GM21717 (cell line): ENCODE results near the gene COL8A1.

ENCODE experiments used
- ATAC-seq: cut with Tn5 transposase; IDR thresholded peaks from one replicate; pipeline ENCODE4 v1.9.1; 2021; ENCODE audit warnings: mild to moderate bottlenecking, moderate library complexity; ENCODE audit not compliant: unreplicated experiment

The COL8A1 gene

DNA sequence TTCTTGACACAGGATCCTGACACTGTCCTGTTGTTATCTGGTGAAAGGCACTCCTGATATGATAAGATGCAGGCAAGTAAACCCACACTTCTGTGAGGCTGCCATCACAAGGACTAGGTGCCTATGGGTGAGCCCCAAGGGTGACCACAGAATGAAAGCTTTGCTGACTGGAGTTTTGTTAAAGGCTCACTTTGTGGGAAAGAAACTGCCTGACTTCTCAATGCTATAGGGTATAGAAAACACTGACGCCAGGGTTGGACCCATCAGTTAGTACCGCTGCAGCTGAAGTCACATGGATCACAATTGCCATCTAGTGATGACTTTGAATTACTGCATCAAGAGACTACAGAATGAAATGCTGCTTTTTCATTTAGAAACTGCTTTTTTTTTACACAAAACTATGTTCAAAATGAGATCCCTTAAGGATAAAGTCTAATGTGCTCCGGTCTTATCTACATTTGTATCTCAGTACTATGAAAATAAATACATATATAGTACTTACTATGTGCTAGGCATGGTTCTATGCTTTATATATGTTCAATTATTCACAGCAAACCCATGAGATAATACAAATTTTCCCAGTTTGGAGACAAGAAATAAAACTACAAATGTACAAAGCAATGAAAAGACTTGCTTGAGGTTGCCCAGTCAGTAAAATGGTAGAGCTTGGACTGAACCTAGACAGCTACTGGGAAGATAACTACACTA lies 115.0 kb downstream of the COL8A1 start:
- ATAC-seq, result peak; percentile 76

DNA sequence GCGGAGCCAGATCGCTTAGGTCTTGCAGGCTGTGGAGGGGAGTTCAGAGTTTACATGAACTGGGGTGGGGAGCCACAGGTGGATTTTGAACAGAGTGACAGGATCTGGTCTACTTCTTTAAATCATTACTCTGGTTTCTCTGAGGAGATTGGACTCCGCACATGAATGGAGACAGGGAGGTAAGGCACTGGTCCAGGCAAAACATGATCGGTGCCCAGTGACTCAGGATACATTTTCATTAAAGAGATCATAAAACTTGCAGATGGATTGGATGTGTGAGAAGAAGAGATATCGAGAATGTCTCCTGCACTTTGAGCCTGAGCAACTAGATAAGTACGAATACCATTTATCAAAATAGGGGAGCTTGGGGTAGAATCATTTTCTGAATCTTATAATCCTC lies 117.4 kb downstream of the COL8A1 start:
- no peak for ATAC-seq

DNA sequence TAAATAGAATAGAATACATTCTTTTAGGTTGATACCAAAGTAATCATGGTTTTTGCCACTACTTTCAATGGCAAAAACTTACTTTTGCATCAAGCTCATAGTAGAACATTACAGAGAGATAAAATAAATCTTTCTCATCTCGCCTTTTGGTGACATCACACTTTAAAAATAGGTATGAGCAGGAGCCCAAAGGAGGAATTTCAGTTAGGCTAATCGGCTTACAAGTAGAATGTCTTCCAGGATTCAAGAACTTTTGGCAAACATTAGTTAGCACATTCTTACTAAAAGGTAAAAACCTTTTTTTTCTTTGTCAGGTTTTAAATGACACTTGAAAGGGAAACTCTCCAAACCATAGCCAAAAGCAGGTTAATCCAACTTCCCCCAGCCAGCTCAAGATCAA lies 119.6 kb downstream of the COL8A1 start:
- no peak for ATAC-seq

DNA sequence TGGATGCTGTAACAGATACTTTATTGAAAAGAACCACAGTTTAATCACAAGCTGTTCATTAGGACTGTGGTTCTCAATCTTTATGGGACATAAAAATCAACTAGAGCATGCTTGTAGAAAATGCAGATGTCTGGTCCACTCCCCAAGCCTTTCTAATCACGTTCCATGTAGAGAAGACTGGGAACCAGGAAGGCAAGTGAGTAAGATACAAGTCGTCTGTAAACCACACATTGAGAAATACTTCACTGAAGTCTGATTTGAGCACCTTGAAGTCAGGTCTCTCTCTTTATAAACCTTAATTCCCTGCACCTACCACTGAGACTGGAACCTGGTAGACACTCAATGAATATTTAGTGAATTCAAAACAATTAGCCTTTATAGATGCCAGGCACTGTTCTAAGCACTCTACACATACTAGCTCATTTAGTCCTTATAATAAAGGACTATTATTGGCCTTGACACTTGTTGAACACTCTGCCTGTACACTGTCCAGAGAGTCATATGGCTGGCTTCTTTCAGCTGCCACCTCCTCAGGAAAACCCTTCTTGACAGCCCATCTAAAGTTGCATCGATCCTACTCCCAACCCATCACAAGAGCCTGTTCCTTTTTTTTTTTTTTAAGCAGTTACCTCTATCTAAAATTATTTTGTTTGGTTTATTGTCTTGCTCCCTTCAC lies 120.2 kb downstream of the COL8A1 start:
- ATAC-seq, result no peak

DNA sequence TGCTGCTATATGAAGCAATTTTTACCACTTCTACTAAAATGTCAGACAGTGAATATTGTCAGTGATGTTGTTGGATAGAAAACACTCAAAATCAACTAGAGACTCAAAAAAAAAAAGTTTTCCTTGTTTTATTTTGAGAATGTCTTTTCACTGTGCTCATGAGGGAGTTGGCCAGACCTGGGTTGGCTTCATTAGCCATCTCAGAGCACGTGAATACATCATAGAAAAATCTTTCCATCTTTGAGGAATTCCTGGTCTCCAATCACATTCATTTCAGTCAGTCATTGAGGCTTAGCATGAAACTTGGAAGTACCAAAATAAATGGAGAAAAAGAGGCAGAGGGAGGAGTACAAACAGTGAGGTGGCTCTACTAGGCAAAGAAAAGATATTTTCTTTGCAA lies 121.6 kb downstream of the COL8A1 start:
- ATAC-seq, result no peak

DNA sequence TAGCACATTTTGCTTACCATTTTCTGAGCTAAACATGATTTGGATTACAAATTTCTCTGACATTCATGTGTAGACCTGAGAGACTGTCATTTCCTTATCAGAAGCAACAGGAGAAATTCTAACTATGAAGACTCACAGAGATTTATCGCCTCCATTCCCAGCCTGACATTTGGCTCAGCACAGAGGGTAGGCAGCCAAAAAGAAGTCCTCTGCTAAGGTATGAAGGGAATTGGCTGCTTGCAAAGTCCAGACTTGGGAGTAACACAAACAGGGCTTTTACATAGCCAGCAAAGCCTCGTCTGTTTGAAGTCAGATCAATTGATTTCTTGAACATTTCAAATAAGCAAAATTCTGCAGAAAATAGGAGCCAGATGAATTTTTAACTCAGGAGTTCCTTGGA lies 122.2 kb downstream of the COL8A1 start:
- no peak for ATAC-seq

DNA sequence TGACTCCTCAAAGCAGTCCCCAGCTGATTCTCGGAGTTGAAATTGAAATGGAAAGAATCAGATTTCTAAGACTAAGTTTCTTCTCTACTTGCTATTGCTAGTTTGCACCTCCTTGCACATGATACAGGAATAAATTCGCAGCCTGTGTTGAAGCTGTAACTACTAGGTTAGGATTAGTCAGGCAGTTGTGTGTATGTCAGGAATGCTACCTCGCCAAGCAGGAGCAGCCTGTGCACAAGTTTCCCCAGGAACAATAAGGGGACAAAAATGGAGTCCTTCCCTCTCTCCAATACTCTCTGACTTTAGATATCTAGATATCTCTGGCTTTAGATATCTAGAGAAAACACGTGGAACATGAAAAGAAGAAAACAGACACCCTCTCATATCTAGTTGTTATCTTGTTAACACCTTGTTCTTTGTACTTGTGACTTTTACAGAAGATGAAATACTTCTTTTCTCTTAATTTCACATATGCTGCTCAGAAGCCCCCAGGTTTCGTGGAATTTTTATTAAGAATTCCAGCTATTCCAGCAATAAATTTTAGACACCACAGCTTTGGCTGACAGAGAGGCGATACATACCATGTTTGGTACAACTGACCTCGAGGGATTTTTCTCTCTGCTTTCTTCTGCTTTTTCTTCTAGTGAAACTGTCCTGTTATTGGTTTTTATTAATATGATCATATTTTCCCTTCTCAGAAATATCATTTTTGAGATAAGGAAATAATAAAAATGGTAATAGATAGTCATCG lies 123.2 kb downstream of the COL8A1 start:
- no peak for ATAC-seq

DNA sequence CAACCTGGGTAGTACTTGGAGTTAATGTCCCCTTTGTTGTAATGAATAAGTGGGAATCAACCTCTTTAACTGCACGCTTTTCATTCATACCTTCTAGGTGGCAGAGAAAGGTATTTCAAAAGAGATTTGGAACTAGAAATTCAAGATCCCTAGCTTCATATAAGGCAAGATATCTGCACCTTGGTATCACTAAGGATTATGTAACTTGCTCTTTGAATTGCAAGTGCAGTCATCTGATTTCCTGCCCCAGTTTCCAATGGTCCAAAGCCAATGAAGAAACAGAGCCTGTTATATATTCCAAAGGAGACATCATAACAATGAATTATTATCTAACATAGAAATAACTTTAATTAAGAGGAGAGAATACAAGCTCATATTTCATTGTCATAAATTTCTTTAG lies 124.5 kb downstream of the COL8A1 start:
- ATAC-seq, result no peak

DNA sequence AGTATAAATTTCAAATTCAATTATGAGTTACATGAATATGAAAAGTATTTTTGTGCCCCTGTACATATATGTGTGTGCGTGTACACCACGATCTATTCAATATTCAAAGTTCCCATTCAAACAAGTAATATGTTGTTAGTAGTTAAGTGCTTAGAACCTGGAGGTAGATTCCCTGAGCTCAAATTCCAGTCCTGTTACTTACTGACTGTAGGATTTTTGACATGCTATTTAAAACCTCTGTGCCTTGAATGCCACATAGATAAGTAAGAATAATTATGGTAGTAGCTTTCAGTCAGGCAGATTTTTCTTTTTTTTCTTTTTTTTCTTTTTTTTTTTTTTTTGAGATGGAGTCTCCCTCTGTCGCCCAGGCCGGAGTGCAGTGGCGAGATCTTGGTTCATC lies 126.0 kb downstream of the COL8A1 start:
- ATAC-seq, result no peak

DNA sequence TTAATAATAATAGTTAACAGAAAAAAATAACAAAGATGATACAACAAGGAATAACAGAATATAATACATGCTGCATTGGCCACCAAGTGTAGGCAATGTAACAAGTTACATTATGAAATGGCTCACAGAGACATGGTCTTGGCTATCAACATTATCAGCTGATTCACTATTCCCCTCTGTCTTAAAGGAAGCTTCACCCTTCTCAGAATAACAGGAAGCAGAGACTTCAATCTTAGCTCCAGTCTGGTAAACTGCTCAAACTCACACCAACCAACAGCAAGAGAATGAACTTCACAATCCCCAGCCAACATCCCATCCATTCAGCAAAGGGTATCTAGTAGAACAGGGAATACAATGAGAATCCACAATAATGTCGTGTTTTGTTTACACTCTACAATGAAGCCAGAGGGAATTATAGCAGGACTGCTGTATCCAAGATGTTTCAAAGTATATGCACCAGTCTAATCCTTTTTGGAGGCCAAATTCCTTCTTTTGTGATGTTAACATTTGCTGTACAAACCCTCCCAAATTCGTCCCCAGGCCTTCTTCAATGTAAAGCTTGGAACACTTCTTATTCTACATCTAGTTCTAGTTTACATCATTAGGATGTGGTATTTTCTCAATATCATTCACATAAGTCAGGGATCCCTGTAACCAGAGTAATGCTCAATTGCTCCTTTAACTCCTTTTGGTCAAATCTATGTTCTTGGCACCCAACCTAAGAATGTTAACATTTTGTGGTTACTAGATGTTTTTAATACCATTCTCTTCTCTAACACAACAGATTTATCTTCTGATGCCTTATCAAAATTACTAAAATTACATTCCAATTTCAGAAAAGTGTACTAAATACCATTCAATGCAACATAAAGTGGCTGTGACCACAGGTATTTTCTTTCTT lies 126.9 kb downstream of the COL8A1 start:
- no peak for ATAC-seq

DNA sequence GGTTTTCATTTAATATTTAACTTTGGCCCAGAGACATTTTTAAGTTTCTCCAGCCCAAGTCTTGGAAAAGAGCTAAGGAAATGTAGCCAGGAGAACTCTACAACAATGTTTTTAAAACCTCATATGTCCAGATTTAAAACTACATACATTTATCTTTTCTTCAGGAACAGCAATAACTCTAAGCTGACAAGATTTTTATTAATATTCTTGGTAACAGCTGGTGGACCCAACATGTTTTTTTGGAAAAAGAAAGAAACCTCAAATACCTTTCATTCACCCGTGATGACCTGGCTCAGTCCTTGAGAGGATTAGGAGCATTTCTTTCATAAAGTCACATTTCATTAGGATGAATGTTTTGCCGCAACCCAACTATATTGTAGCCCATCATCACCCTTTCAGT lies 128.9 kb downstream of the COL8A1 start:
- no peak for ATAC-seq

DNA sequence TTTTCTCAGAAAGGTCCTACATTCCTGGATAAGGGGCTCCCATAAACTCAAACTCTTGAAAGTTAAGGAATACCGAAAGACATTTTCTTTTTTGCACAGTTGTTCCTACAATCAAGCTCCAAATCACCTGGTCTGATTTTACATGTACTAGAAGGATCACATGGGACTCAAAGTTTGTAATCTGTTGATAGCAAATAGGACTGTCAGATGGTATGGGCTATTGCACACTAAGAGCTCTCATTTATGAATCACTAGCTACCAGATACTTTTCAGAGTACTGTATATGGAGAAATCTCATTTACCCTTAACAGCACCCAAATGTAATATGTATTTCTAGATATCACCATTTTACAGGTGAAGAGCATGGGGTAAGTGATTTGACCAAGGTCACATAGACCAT lies 129.7 kb downstream of the COL8A1 start:
- no peak for ATAC-seq

DNA sequence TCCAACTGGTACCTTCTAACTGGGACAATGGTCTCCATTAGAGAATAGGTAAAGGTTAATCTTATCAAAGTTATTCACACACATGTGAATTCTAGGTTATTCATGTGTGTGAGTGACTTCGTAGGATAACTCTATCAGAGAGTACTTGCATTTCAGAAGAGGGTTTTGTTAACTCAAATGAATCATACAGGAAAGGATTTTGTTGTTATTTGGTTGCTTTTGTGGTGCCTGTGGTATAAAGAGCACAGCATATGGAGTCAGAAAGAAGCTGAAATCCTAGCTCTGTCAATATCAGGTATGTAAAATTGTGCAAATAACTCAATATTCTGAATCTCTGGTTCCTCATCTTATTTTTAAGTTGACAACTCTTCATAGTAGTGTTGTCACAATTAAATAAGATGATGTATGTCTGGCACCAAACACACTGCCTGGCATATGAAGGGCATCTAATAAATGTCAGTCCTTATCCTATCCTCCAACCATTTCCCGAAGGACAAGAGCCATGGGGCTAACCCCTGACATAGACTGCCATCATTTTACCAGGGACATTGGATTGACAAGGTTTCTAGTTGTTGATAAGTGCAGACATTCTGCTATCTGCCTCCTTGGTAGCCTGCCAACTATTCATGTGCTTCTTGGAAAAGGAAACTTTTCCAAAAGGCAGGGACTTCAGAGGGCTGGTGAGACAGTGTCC lies 130.6 kb downstream of the COL8A1 start:
- ATAC-seq, result no peak

DNA sequence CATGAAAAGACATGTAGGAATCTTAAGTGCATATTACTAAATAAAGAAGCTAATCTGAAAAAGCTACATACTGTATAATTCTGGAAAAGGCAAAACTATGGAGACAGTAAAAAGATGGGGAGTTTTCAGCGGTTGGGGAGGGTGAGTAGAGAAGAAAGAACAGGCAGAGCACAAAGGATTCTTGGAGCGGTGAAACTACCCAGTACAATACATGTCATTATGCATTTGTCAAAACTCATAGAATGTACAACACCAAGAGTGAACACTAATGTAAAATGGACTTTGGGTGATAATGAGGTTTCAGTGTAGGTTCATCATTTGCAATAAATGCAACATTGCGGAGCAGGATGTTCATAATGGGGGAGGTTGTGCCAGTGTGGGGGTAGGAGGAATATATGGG lies 133.8 kb downstream of the COL8A1 start:
- no peak for ATAC-seq

DNA sequence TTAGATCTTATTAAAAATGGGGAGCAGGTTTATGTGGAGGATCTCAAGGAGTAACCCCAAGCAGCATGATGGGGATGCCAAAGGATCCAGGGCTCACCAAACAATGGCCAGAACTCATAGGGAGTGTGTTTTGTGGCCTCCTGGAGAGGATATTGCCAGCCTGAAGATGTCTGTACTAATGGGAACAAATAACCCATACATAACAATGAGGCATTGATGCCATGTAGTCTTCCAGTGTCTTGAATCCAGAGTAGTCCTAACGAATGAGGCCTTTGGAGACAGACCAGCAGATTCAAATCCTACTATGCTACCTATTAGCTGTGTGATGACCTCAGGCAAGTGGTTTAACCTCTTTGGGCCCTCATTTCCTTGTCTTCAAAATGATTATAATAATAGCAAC lies 134.3 kb downstream of the COL8A1 start:
- no peak for ATAC-seq

DNA sequence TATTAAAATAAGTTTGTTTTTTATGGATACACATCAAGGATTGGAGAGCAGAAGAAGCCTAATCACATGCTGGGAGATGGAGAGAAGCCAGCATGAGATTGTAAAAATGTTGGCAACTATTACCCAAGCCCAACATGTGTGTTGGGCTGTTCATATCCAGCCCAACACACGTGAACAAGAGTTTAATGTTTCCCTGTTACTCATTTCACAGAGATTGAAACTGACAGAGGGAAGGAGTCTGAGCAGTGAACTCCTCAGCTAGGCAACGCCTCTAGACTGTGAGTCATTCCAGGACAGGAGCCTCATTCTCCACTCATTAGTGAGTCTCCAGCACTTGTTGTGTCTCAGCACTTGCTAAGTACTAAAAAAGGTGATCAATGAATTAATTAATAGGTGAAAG lies 136.1 kb downstream of the COL8A1 start:
- peak; percentile 97 for ATAC-seq

DNA sequence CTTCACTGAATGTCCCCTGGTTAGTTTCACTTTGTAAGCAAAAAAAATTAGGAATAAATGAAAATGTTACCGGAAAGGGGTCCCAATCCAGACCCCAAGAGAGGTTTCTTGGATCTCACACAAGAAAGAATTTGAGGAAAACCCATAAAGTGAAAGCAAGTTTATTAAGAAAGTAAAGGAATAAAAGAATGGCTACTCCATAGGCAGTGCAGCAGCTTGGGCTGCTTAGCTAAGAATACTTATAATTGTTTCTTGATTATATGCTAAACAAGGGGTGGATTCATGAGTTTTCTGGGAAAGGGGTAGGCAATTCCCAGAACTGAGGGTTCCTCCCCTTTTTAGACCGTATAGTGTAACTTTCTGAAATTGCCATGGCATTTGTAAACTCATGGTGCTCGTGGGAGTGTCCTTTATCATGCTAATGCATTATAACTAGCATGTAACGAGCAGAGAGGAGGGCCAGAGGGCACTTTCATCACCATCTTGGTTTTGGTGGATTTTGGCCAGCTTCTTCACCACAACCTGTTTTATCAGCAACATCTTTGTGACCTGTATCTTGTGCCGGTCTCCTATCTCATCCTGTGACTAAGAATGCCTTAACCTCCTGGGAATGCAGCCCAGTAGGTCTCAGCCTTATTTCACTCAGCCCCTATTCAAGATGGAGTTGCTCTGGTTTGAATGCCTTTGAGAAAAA lies 138.3 kb downstream of the COL8A1 start:
- ATAC-seq, result no peak

DNA sequence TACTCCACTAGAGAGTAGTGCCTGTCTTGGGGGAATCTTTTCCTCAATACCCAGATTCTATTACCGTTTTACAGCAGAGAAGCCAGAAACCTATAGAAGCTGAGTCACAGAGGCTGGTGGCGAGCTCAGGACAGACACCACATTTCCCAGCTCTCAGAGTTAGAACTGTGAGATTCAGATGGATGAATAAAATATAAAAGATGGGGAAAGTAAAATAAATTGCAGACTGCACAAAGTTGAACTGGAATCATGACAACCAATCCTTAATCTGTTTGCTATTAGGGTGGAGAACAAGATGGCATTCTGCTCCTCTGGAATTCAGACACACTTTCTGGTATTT lies 138.8 kb downstream of the COL8A1 start:
- ATAC-seq, result no peak

DNA sequence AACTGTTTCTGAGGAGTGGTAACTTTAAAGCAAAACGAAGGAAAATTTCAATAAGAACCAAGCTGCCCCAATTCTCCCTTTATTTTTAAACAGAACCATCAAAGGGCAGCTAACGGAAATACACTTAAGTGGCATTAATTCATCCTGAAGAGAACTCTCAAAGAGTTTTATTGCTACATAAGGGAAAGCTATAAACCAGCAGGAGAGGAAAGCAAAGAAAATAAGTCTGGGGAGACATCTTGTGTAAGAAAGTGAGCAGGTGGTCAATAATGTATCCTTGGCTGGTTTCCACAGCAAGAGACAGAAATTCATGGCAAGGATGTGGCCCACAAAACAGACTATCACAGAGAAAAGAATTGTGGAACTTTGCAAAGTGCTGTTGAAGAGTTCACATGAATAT lies 139.3 kb downstream of the COL8A1 start:
- ATAC-seq, result no peak

DNA sequence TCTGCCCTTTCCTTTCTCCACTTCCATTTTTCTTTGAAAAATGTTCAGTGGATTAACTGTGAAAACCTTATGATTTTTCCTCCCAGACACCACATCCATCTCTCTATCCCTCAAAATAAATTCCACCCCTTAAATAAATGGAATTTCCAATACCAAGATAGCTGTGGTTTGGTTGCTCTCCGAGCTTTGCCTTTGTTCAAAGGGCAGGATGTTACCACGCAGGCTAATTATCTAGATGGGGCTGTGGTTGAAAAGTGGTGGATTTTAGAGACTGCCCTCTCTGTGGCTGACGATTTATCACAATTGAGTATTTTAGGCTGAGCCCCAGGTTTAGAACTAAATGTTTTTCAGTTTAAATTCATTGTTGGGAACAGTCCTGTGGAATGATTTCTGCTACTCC lies 142.4 kb downstream of the COL8A1 start:
- no peak for ATAC-seq
